ENCODE data around the gene TMEM25. TPM values are rescaled to one million over a fixed set of nuclear protein-coding genes. Genes with fewer than 3 reads are reported as not detected.

The TMEM25 gene
- polyA plus RNA-seq, 1 donor from 2014 or later, result 139 TPM

- Histone ChIP-seq H3K9ac (ENCODE audit: low read length) (no peak overlapping the region), H3K4me2 (ENCODE audit: low read length) (no peak overlapping the region), H3K27ac (ENCODE audit: low read length) (no peak overlapping the region), H3F3A (ENCODE audit: insufficient read depth, low read length, poor library complexity, severe bottlenecking) (no peaks in the 10 kb centered on the region), H3K4me3 (ENCODE audit: low read length) (no peak overlapping the region), H3K9me3 (ENCODE audit: low read length) (no peaks in the 10 kb centered on the region), H3K79me2 (replicated peaks; ENCODE audit: insufficient read depth, low read length) (no peaks in the 10 kb centered on the region), H3K9me2 (ENCODE audit: insufficient read depth, low read length) (no peaks in the 10 kb centered on the region), H2AFZ (ENCODE audit: low read depth, low read length) (no peak overlapping the region), H4K20me1 (ENCODE audit: insufficient read depth) (no peaks in the 10 kb centered on the region), H3K27me3 (ENCODE audit: insufficient read depth, low read depth, low read length) (no peaks in the 10 kb centered on the region), H3K36me3 (ENCODE audit: insufficient read depth, low read length) (no peaks in the 10 kb centered on the region)
- no peak for TF ChIP-seq EP300 (conservative IDR thresholded peaks at IDR 0.05; ENCODE audit: poor library complexity, severe bottlenecking)
- TF ChIP-seq EZH2 (IDR thresholded peaks at IDR 0.05; ENCODE audit: borderline replicate concordance, insufficient read depth, low read length, poor library complexity, severe bottlenecking), result no peak
These were observed 29.8 kb downstream of the TMEM25 start for GRCh38 chr11:118560806-118561205.

GRCh38 chr11:118565051-118565450, 34.1 kb downstream of the TMEM25 start:
- no peak overlapping the region for H2AFZ ChIP-seq (ENCODE audit: low read depth, low read length)
- no peaks in the 10 kb centered on the region for H3K9me2 ChIP-seq (ENCODE audit: insufficient read depth, low read length)
- H3K27ac ChIP-seq (ENCODE audit: low read length), result no peak overlapping the region
- no peaks in the 10 kb centered on the region for H4K20me1 ChIP-seq (ENCODE audit: insufficient read depth)
- no peak overlapping the region for H3K4me2 ChIP-seq (ENCODE audit: low read length)
- H3F3A ChIP-seq (ENCODE audit: insufficient read depth, low read length, poor library complexity, severe bottlenecking), result no peaks in the 10 kb centered on the region
- H3K27me3 ChIP-seq (ENCODE audit: insufficient read depth, low read depth, low read length), result no peaks in the 10 kb centered on the region
- H3K36me3 ChIP-seq (ENCODE audit: insufficient read depth, low read length), result no peaks in the 10 kb centered on the region
- H3K9me3 ChIP-seq (ENCODE audit: low read length), result no peaks in the 10 kb centered on the region
- no peaks in the 10 kb centered on the region for H3K79me2 ChIP-seq (replicated peaks; ENCODE audit: insufficient read depth, low read length)
- no peak overlapping the region for H3K9ac ChIP-seq (ENCODE audit: low read length)
- TF ChIP-seq SMC3 (conservative IDR thresholded peaks at IDR 0.05; ENCODE audit: poor library complexity) (no peak), POLR2AphosphoS5 (IDR thresholded peaks at IDR 0.05) (no peak), MXI1 (conservative IDR thresholded peaks at IDR 0.05; ENCODE audit: poor library complexity, severe bottlenecking) (no peak)
- TF ChIP-seq, protein P1, sequence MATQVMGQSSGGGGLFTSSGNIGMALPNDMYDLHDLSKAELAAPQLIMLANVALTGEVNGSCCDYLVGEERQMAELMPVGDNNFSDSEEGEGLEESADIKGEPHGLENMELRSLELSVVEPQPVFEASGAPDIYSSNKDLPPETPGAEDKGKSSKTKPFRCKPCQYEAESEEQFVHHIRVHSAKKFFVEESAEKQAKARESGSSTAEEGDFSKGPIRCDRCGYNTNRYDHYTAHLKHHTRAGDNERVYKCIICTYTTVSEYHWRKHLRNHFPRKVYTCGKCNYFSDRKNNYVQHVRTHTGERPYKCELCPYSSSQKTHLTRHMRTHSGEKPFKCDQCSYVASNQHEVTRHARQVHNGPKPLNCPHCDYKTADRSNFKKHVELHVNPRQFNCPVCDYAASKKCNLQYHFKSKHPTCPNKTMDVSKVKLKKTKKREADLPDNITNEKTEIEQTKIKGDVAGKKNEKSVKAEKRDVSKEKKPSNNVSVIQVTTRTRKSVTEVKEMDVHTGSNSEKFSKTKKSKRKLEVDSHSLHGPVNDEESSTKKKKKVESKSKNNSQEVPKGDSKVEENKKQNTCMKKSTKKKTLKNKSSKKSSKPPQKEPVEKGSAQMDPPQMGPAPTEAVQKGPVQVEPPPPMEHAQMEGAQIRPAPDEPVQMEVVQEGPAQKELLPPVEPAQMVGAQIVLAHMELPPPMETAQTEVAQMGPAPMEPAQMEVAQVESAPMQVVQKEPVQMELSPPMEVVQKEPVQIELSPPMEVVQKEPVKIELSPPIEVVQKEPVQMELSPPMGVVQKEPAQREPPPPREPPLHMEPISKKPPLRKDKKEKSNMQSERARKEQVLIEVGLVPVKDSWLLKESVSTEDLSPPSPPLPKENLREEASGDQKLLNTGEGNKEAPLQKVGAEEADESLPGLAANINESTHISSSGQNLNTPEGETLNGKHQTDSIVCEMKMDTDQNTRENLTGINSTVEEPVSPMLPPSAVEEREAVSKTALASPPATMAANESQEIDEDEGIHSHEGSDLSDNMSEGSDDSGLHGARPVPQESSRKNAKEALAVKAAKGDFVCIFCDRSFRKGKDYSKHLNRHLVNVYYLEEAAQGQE (IDR thresholded peaks at IDR 0.05; ENCODE audit: borderline replicate concordance), result no peak
- peak overlapping the region; percentile 64 for H3K4me3 ChIP-seq (ENCODE audit: low read length)

- Histone ChIP-seq H3K4me3 (ENCODE audit: low read length) (no peak overlapping the region), H2AFZ (ENCODE audit: low read depth, low read length) (no peak overlapping the region), H3K4me2 (ENCODE audit: low read length) (no peak overlapping the region), H3K9me2 (ENCODE audit: insufficient read depth, low read length) (no peaks in the 10 kb centered on the region), H3K9ac (ENCODE audit: low read length) (no peak overlapping the region), H3K9me3 (ENCODE audit: low read length) (no peaks in the 10 kb centered on the region), H3K36me3 (ENCODE audit: insufficient read depth, low read length) (no peaks in the 10 kb centered on the region), H3K27me3 (ENCODE audit: insufficient read depth, low read depth, low read length) (no peaks in the 10 kb centered on the region), H3K27ac (ENCODE audit: low read length) (no peak overlapping the region), H3K79me2 (replicated peaks; ENCODE audit: insufficient read depth, low read length) (peaks cover 25% of the 10 kb centered on the region), H4K20me1 (ENCODE audit: insufficient read depth) (no peaks in the 10 kb centered on the region), H3F3A (ENCODE audit: insufficient read depth, low read length, poor library complexity, severe bottlenecking) (peaks cover 3% of the 10 kb centered on the region)
- TF ChIP-seq RAD21 (conservative IDR thresholded peaks at IDR 0.05) (no peak), POLR2AphosphoS5 (IDR thresholded peaks at IDR 0.05) (no peak)
These were observed 38.7 kb downstream of the TMEM25 start for GRCh38 chr11:118569670-118570069.

Measured in neural cell (in vitro differentiated cells).